ENCODE results near the gene KCNQ5. TPM values are rescaled to one million over a fixed set of nuclear protein-coding genes. Genes with fewer than 3 reads are reported as not detected.

Gene KCNQ5
- total RNA-seq, 1 donor from 2014 or later: not detected

DNA sequence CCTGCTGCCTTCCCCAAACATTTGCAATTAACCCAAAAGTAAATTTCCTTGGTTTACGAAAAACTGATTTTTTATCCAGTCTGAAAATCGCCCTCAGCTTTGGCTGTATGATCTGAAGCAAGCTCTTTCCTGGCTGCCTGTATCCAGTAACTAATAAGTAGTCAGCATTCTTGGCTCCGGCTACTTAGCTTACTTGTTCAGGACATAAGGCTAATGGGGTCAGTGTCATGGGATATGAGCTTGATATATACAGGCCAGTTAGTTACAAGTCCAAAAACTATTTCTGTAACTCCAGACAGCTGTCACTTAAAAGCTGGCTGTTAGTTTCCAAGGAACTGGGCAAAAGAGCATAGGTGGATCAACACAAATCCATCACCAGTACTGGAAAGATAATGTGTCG lies 547.2 kb downstream of the KCNQ5 start:
- no peaks in the 10 kb centered on the region for H3K27me3 ChIP-seq
- H3K9ac ChIP-seq: no peak overlapping the region
- H3K4me2 ChIP-seq: no peak overlapping the region
- no peaks in the 10 kb centered on the region for H3K36me3 Mint-ChIP-seq
- H3K27ac ChIP-seq: no peak overlapping the region
- no peaks in the 10 kb centered on the region for H3K9me3 ChIP-seq (ENCODE audit: low read depth)
- no peaks in the 10 kb centered on the region for H3K27me3 Mint-ChIP-seq (ENCODE audit: insufficient read depth, low read depth)
- no peaks in the 10 kb centered on the region for H3F3A ChIP-seq (ENCODE audit: low read depth)
- H4K20me1 ChIP-seq (ENCODE audit: low read depth): no peaks in the 10 kb centered on the region
- no peak overlapping the region for H3K4me3 Mint-ChIP-seq
- H3K9me3 Mint-ChIP-seq: no peaks in the 10 kb centered on the region
- no peaks in the 10 kb centered on the region for H3K36me3 ChIP-seq
- no peak overlapping the region for H3K4me3 ChIP-seq
- TF ChIP-seq, protein P1, sequence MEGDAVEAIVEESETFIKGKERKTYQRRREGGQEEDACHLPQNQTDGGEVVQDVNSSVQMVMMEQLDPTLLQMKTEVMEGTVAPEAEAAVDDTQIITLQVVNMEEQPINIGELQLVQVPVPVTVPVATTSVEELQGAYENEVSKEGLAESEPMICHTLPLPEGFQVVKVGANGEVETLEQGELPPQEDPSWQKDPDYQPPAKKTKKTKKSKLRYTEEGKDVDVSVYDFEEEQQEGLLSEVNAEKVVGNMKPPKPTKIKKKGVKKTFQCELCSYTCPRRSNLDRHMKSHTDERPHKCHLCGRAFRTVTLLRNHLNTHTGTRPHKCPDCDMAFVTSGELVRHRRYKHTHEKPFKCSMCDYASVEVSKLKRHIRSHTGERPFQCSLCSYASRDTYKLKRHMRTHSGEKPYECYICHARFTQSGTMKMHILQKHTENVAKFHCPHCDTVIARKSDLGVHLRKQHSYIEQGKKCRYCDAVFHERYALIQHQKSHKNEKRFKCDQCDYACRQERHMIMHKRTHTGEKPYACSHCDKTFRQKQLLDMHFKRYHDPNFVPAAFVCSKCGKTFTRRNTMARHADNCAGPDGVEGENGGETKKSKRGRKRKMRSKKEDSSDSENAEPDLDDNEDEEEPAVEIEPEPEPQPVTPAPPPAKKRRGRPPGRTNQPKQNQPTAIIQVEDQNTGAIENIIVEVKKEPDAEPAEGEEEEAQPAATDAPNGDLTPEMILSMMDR (IDR thresholded peaks at IDR 0.05): no peak
- TF ChIP-seq EZH2phosphoT487 (IDR thresholded peaks at IDR 0.05) (no peak), EZH2 (IDR thresholded peaks at IDR 0.05) (no peak)
- H3K4me1 Mint-ChIP-seq: no peaks in the 10 kb centered on the region
- no peak overlapping the region for H3K27ac Mint-ChIP-seq
- no peaks in the 10 kb centered on the region for H3K4me1 ChIP-seq
- DNase-seq (ENCODE audit: low spot score): no peak
- no peak overlapping the region for H2AFZ ChIP-seq (replicated peaks)
- no peaks in the 10 kb centered on the region for H3K79me2 ChIP-seq (ENCODE audit: low read depth)

DNA sequence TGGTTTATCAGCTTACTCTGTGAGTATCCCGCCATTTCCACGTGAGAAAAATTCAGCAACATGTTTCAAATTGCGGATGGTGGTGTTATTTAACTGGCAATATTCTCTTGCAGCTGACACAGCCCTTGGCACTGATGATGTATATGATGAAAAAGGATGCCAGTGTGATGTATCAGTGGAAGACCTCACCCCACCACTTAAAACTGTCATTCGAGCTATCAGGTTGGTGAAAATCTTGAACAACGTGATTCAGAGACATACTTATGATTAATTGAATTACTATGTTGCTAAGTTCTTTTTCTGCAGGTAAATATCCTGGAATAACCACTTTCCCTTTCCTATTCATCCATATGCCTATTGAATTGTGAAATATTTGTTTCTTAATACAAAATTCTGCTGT lies 547.8 kb downstream of the KCNQ5 start:
- Histone ChIP-seq H3K27me3 (no peaks in the 10 kb centered on the region), H3K79me2 (ENCODE audit: low read depth) (no peaks in the 10 kb centered on the region), H3K4me1 (no peaks in the 10 kb centered on the region), H3K9me3 (ENCODE audit: low read depth) (no peaks in the 10 kb centered on the region), H3K4me3 (no peak overlapping the region), H4K20me1 (ENCODE audit: low read depth) (no peaks in the 10 kb centered on the region), H3F3A (ENCODE audit: low read depth) (no peaks in the 10 kb centered on the region), H3K36me3 (no peaks in the 10 kb centered on the region), H3K27ac (no peak overlapping the region), H3K9ac (no peak overlapping the region), H3K4me2 (no peak overlapping the region), H2AFZ (replicated peaks) (no peak overlapping the region)
- no peak overlapping the region for H3K27ac Mint-ChIP-seq
- no peaks in the 10 kb centered on the region for H3K9me3 Mint-ChIP-seq
- H3K27me3 Mint-ChIP-seq (ENCODE audit: insufficient read depth, low read depth): no peaks in the 10 kb centered on the region
- H3K36me3 Mint-ChIP-seq: no peaks in the 10 kb centered on the region
- DNase-seq (ENCODE audit: low spot score): no peak
- TF ChIP-seq, protein P1 (IDR thresholded peaks at IDR 0.05): no peak
- TF ChIP-seq EZH2phosphoT487 (IDR thresholded peaks at IDR 0.05) (no peak), EZH2 (IDR thresholded peaks at IDR 0.05) (no peak)
- H3K4me3 Mint-ChIP-seq: no peak overlapping the region
- no peaks in the 10 kb centered on the region for H3K4me1 Mint-ChIP-seq

DNA sequence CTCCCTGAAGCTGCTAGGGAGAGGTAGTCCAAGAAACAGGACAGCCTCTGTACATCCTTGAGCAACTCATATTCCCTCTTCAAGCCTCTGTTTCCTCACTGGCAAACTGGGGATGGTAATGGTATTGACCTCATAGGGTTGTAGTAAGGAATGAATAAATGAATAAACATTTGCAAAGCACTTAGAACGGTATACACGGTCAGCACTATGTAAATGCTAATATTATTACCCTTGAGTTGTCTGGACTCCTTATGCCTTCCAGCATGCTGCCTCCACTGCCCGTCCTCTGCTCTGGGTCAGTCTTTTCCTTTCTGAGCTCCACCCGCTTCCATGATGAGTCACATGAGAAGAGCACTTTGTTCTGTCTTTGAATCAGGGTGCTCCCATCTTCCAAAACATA lies 552.8 kb downstream of the KCNQ5 start:
- no peak for DNase-seq (ENCODE audit: low spot score)
- no peaks in the 10 kb centered on the region for H3K27me3 ChIP-seq
- H3K36me3 Mint-ChIP-seq: no peaks in the 10 kb centered on the region
- H3K4me3 ChIP-seq: no peak overlapping the region
- no peaks in the 10 kb centered on the region for H3K9me3 ChIP-seq (ENCODE audit: low read depth)
- H3K9ac ChIP-seq: no peak overlapping the region
- H3K27me3 Mint-ChIP-seq (ENCODE audit: insufficient read depth, low read depth): no peaks in the 10 kb centered on the region
- no peaks in the 10 kb centered on the region for H3K36me3 ChIP-seq
- no peaks in the 10 kb centered on the region for H3K4me1 ChIP-seq
- H3K9me3 Mint-ChIP-seq: no peaks in the 10 kb centered on the region
- H3F3A ChIP-seq (ENCODE audit: low read depth): no peaks in the 10 kb centered on the region
- no peak overlapping the region for H3K27ac Mint-ChIP-seq
- H3K79me2 ChIP-seq (ENCODE audit: low read depth): no peaks in the 10 kb centered on the region
- no peak overlapping the region for H3K4me2 ChIP-seq
- no peaks in the 10 kb centered on the region for H3K4me1 Mint-ChIP-seq
- H3K4me3 Mint-ChIP-seq: no peak overlapping the region
- H3K27ac ChIP-seq: no peak overlapping the region
- TF ChIP-seq EZH2 (IDR thresholded peaks at IDR 0.05) (no peak), EZH2phosphoT487 (IDR thresholded peaks at IDR 0.05) (no peak)
- TF ChIP-seq, protein P1 (IDR thresholded peaks at IDR 0.05): no peak
- no peak overlapping the region for H2AFZ ChIP-seq (replicated peaks)
- no peaks in the 10 kb centered on the region for H4K20me1 ChIP-seq (ENCODE audit: low read depth)
